Bronchial epithelial cell (primary cell): ENCODE data around the gene PELI2. TPM values are rescaled to one million over a fixed set of nuclear protein-coding genes. Genes with fewer than 3 reads are reported as not detected.

Source experiments
- DNase-seq: peaks from one replicate; pipeline ENCODE4 v3.0.0-alpha.2; 2010; ENCODE audit warnings: low read depth
- FAIRE-seq: peaks from 2 replicates; lab custom pipeline; 2011; peaks lifted over from hg19 to GRCh38; lab: Jason Lieb, UNC
- H3K27me3 ChIP-seq: 2 replicates; pipeline ENCODE4 v1.5.1; 2011; ENCODE audit warnings: low read length; ENCODE audit not compliant: control insufficient read depth, insufficient read depth
- H3K36me3 ChIP-seq: 2 replicates; pipeline ENCODE4 v1.5.1; 2011; ENCODE audit warnings: low read length; ENCODE audit not compliant: control insufficient read depth, insufficient read depth
- H3K4me3 ChIP-seq: 2 replicates; pipeline ENCODE4 v1.5.1; 2011; ENCODE audit warnings: mild to moderate bottlenecking, low read depth, low read length, control low read depth
- total RNA-seq: library from RNA; depleted of rRNA; stranded (reverse); fragments of >200 nt; gene quantifications from 2 replicates; pipeline ENCODE4 v1.2.1, GENCODE V29; 2014
- TF ChIP-seq, protein P1 (sequence below): IDR thresholded peaks from 2 replicates; pipeline ENCODE4 v1.5.1; 2011; ENCODE audit warnings: mild to moderate bottlenecking, moderate library complexity, low read length, control low read depth, inconsistent platforms; ENCODE audit not compliant: insufficient read depth, severe bottlenecking

Gene PELI2
- total RNA-seq, 1 donor from 2014 or later: 2.1 TPM

DNA sequence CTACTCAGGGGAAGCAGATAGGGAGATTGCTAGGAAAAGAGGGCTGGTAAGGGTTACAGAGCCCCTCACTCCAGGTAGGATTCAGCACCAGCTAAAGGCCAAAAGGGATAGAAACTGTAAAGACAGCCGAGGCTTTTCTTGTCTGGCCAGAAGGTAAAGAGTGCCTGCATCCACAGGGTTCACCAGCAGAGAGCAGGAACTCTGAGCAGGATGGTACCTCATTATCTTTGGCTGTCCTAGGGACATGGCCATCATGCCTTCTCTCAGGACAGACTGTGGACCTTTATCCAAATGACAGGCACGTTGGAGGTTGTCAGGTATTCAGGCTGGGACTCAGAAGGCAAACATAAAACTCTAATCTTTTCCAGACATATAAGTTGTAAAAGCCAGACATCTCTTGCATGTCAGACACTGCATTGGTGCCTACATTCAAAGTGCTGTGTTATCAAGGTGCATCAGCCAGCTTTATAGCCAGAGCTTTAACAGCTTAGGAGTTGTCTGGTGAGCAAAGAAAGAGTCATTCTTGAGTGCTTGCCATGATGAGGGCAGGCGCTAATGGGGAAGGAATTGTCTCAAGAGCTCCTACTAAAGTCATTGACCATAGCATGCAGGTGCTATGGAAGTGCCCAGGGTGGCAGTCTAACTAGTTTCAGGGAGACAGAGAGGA lies 89.5 kb downstream of the PELI2 start:
- DNase-seq: peak; percentile 31
- Histone ChIP-seq H3K36me3 (no peaks in the 10 kb centered on the region), H3K4me3 (no peak overlapping the region), H3K27me3 (peaks cover 5% of the 10 kb centered on the region)
- TF ChIP-seq, protein P1, sequence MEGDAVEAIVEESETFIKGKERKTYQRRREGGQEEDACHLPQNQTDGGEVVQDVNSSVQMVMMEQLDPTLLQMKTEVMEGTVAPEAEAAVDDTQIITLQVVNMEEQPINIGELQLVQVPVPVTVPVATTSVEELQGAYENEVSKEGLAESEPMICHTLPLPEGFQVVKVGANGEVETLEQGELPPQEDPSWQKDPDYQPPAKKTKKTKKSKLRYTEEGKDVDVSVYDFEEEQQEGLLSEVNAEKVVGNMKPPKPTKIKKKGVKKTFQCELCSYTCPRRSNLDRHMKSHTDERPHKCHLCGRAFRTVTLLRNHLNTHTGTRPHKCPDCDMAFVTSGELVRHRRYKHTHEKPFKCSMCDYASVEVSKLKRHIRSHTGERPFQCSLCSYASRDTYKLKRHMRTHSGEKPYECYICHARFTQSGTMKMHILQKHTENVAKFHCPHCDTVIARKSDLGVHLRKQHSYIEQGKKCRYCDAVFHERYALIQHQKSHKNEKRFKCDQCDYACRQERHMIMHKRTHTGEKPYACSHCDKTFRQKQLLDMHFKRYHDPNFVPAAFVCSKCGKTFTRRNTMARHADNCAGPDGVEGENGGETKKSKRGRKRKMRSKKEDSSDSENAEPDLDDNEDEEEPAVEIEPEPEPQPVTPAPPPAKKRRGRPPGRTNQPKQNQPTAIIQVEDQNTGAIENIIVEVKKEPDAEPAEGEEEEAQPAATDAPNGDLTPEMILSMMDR: no peak
- no peak for FAIRE-seq

DNA sequence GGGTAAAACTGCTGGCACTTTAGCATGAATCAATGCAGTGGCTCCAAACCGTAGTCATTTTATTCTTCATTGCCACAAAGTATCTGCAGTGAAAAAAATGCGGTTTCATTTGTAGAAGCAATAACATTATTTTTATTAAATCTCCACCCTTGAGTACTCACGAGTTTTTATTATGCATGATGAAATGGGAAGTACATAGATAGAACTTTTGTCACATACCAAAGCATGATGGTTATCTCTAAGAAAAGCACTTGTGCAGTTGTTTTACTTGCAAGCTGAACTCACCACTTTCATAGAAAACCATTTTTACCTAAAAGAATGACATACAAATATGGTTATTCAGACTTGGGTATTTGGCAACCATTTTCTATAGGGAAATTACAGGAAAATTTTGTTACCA lies 90.3 kb downstream of the PELI2 start:
- no peak overlapping the region for H3K4me3 ChIP-seq
- peaks cover 5% of the 10 kb centered on the region for H3K27me3 ChIP-seq
- FAIRE-seq (no peak), DNase-seq (no peak)
- no peaks in the 10 kb centered on the region for H3K36me3 ChIP-seq
- TF ChIP-seq, protein P1: no peak

- H3K4me3 ChIP-seq: no peak overlapping the region
- no peaks in the 10 kb centered on the region for H3K36me3 ChIP-seq
- TF ChIP-seq, protein P1: no peak
- DNase-seq (no peak), FAIRE-seq (no peak)
- peaks cover 5% of the 10 kb centered on the region for H3K27me3 ChIP-seq
Observed at GRCh38 chr14:56210571-56210970, 92.4 kb downstream of the PELI2 start.

GRCh38 chr14:56211084-56211483 lies 92.9 kb downstream of the PELI2 start:
- TF ChIP-seq, protein P1: no peak
- Histone ChIP-seq H3K4me3 (no peak overlapping the region), H3K27me3 (peaks cover 5% of the 10 kb centered on the region), H3K36me3 (no peaks in the 10 kb centered on the region)
- peak; percentile 23 for FAIRE-seq
- DNase-seq: no peak

- no peak for DNase-seq
- no peak for FAIRE-seq
Observed at GRCh38 chr14:56211844-56212243, 93.6 kb downstream of the PELI2 start.

More at GRCh38 chr14:56211844-56212243, 93.6 kb downstream of the PELI2 start:
- H3K36me3 ChIP-seq: no peaks in the 10 kb centered on the region
- TF ChIP-seq, protein P1: no peak
- H3K4me3 ChIP-seq: no peak overlapping the region
- peaks cover 5% of the 10 kb centered on the region for H3K27me3 ChIP-seq
